Breast epithelium (tissue), 4 donors: ENCODE measurements around the gene C9orf40. TPM values are rescaled to one million over a fixed set of nuclear protein-coding genes. Genes with fewer than 3 reads are reported as not detected.

Experiments used
- DNase-seq, 2 donors: peaks; one replicate each; pipeline ENCODE4 v3.0.0-alpha.2; 2019; ENCODE audit warnings: low spot score in 2 of 2
- H3K27ac ChIP-seq, 2 donors: fragments of 200-600 bp; sonication (generic) in 1 of 2; one replicate each; pipeline ENCODE4 v1.5.1; 2016 to 2019; ENCODE audit warnings: mild to moderate bottlenecking in 1 of 2
- H3K27me3 ChIP-seq, 2 donors: fragments of 200-600 bp; sonication (generic) in 1 of 2; one replicate each; pipeline versions ENCODE4 v1.5.1 to v1.6.0; 2017 to 2019; ENCODE audit warnings: control low read depth in 1 of 2, mild to moderate bottlenecking in 1 of 2
- H3K36me3 ChIP-seq: fragments of 200-600 bp; one replicate; pipeline ENCODE4 v1.5.1; 2019
- H3K4me1 ChIP-seq, 2 donors: fragments of 200-600 bp; sonication (generic); one replicate each; pipeline ENCODE4 v1.5.1; 2016 to 2019; ENCODE audit warnings: control low read depth in 1 of 2
- H3K4me3 ChIP-seq, 3 donors: fragments of 200-600 bp; sonication (generic); 1 replicate in 2 of 3; 2 replicates in 1 of 3; pipeline ENCODE4 v1.5.1; 2016 to 2019; ENCODE audit warnings: mild to moderate bottlenecking in 3 of 3, moderate library complexity in 2 of 3
- H3K9me3 ChIP-seq, 2 donors: fragments of 200-600 bp; sonication (generic) in 1 of 2; one replicate each; pipeline ENCODE4 v1.5.1; 2016 to 2019; ENCODE audit warnings: control low read depth in 1 of 2
- CTCF ChIP-seq, 3 donors: fragments of 450-650 bp; IDR thresholded peaks; one replicate each; pipeline ENCODE4 v1.5.1; 2016 to 2017; ENCODE audit warnings: antibody characterized with exemption in 3 of 3, mild to moderate bottlenecking in 3 of 3, moderate library complexity in 3 of 3
- POLR2A ChIP-seq: fragments of 450-650 bp; IDR thresholded peaks from one replicate; pipeline ENCODE4 v1.6.1; 2016; ENCODE audit warnings: antibody characterized with exemption, mild to moderate bottlenecking, moderate library complexity
- POLR2AphosphoS5 ChIP-seq, 3 donors: sonication (generic); formaldehyde crosslinking; IDR thresholded peaks; one replicate each; pipeline ENCODE4 v1.6.1; 2017; ENCODE audit warnings: antibody characterized with exemption in 3 of 3
- intact Hi-C: fragments of 100-400 bp; cut with DNase I; formaldehyde crosslinking; loops from one replicate; pipeline ENCODE4 v1.15.1; 2023; ENCODE audit warnings: low total_unique reads
- total RNA-seq, 3 donors: library from RNA; depleted of rRNA; stranded (reverse); fragments of >200 nt; gene quantifications; one replicate each; pipeline ENCODE4 v1.1.0, GENCODE V29; 2016

C9orf40 gene
- total RNA-seq, 3 donors from 2014 or later: 2.4 to 4.6 (median 4.2) TPM

- Histone ChIP-seq H3K36me3 (no peaks in the 10 kb centered on the region), H3K9me3 (no peaks in the 10 kb centered on the region), H3K27me3 (no peaks in the 10 kb centered on the region), H3K27ac (no peak overlapping the region), H3K4me3 (no peak overlapping the region), H3K4me1 (no peaks in the 10 kb centered on the region)
- TF ChIP-seq POLR2AphosphoS5 (IDR thresholded peaks at IDR 0.05): no peak
- no peak for TF ChIP-seq POLR2A
- TF ChIP-seq CTCF (IDR thresholded peaks at IDR 0.05): no peak
- DNase-seq: no peak
- intact Hi-C loops: no loop called here
These were observed 9.9 kb downstream of the C9orf40 start for GRCh38 chr9:74942801-74943200.

- no peak for DNase-seq
- no peak overlapping the region for H3K4me3 ChIP-seq
- no peaks in the 10 kb centered on the region for H3K9me3 ChIP-seq
- no peak for TF ChIP-seq CTCF (IDR thresholded peaks at IDR 0.05)
- no peak for TF ChIP-seq POLR2A
- no peak for TF ChIP-seq POLR2AphosphoS5 (IDR thresholded peaks at IDR 0.05)
- no peaks in the 10 kb centered on the region for H3K27me3 ChIP-seq
- H3K27ac ChIP-seq: no peak overlapping the region
- intact Hi-C loops: no loop called here
- no peaks in the 10 kb centered on the region for H3K36me3 ChIP-seq
- no peaks in the 10 kb centered on the region for H3K4me1 ChIP-seq
These were observed 12.1 kb downstream of the C9orf40 start for GRCh38 chr9:74940600-74940999.

GRCh38 chr9:74935008-74935407 is 17.7 kb downstream of the C9orf40 start:
- intact Hi-C loops: no loop called here
- Histone ChIP-seq H3K27ac (no peak overlapping the region), H3K4me3 (no peak overlapping the region), H3K36me3 (no peaks in the 10 kb centered on the region), H3K9me3 (peaks cover 0 to 4% of the 10 kb centered on the region in 2 donors), H3K4me1 (no peaks in the 10 kb centered on the region), H3K27me3 (no peaks in the 10 kb centered on the region)
- no peak for TF ChIP-seq CTCF (IDR thresholded peaks at IDR 0.05)
- no peak for TF ChIP-seq POLR2A
- no peak for TF ChIP-seq POLR2AphosphoS5 (IDR thresholded peaks at IDR 0.05)
- DNase-seq: no peak

GRCh38 chr9:74921737-74922136 is 31.0 kb downstream of the C9orf40 start:
- H3K4me1 ChIP-seq: no peaks in the 10 kb centered on the region
- H3K36me3 ChIP-seq: no peaks in the 10 kb centered on the region
- TF ChIP-seq POLR2AphosphoS5 (IDR thresholded peaks at IDR 0.05): no peak
- TF ChIP-seq CTCF (IDR thresholded peaks at IDR 0.05): no peak
- no peak for TF ChIP-seq POLR2A

GRCh38 chr9:74920944-74921626 is 31.6 kb downstream of the C9orf40 start:
- H3K9me3 ChIP-seq: no peaks in the 10 kb centered on the region
- no peak overlapping the region for H3K27ac ChIP-seq
- TF ChIP-seq POLR2A (no peak), CTCF (IDR thresholded peaks at IDR 0.05) (no peak), POLR2AphosphoS5 (IDR thresholded peaks at IDR 0.05) (no peak)
- DNase-seq: no peak
- H3K27me3 ChIP-seq: no peaks in the 10 kb centered on the region
- no peak overlapping the region for H3K4me3 ChIP-seq
- H3K36me3 ChIP-seq: no peaks in the 10 kb centered on the region
- no peaks in the 10 kb centered on the region for H3K4me1 ChIP-seq
- intact Hi-C loops: no loop called here

More at GRCh38 chr9:74921737-74922136, 31.0 kb downstream of the C9orf40 start:
- intact Hi-C loops: no loop called here
- Histone ChIP-seq H3K4me3 (no peak overlapping the region), H3K27me3 (no peaks in the 10 kb centered on the region), H3K9me3 (no peaks in the 10 kb centered on the region), H3K27ac (no peak overlapping the region)
- DNase-seq: no peak
